H9 (cell line): ENCODE results near the gene IL17F. TPM values are rescaled to one million over a fixed set of nuclear protein-coding genes. Genes with fewer than 3 reads are reported as not detected.

Source experiments
- DNase-seq: peaks from one replicate; pipeline ENCODE4 v3.0.0-alpha.2; 2017
- H2AFZ ChIP-seq: one replicate; pipeline ENCODE4 v1.6.1; 2013; ENCODE audit warnings: mild to moderate bottlenecking, low read length, control low read depth, moderate library complexity
- H2AK5ac ChIP-seq: 2 replicates; pipeline ENCODE4 v1.6.1; 2013; ENCODE audit warnings: low read length, control low read depth, mixed read lengths; ENCODE audit not compliant: insufficient read length
- H2BK120ac ChIP-seq: one replicate; pipeline ENCODE4 v1.6.1; 2013; ENCODE audit warnings: low read depth, mild to moderate bottlenecking, low read length, control low read depth, inconsistent platforms; ENCODE audit not compliant: poor library complexity, severe bottlenecking
- H2BK12ac ChIP-seq: 2 replicates; pipeline ENCODE4 v1.6.1; 2013; ENCODE audit warnings: low read length, control low read depth, mixed read lengths, low read depth; ENCODE audit not compliant: insufficient read length
- H2BK15ac ChIP-seq: 2 replicates; pipeline ENCODE4 v1.6.1; 2013; ENCODE audit warnings: low read depth, low read length, control low read depth
- H2BK20ac ChIP-seq: one replicate; pipeline ENCODE4 v1.6.1; 2013; ENCODE audit warnings: low read depth, mild to moderate bottlenecking, low read length, control low read depth, inconsistent platforms; ENCODE audit not compliant: poor library complexity, severe bottlenecking
- H2BK5ac ChIP-seq: 2 replicates; pipeline ENCODE4 v1.6.1; 2013; ENCODE audit warnings: low read length, control low read depth, mixed read lengths; ENCODE audit not compliant: insufficient read length
- H3K14ac ChIP-seq: 2 replicates; pipeline ENCODE4 v1.6.1; 2013; ENCODE audit warnings: low read length, control low read depth; ENCODE audit not compliant: insufficient read depth
- H3K18ac ChIP-seq: 2 replicates; pipeline ENCODE4 v1.6.1; 2013; ENCODE audit warnings: low read depth, mild to moderate bottlenecking, mixed read lengths, low read length, control low read depth; ENCODE audit not compliant: insufficient read length
- H3K23ac ChIP-seq: 2 replicates; pipeline ENCODE4 v1.6.1; 2013; ENCODE audit warnings: low read length, control low read depth, mixed read lengths, low read depth; ENCODE audit not compliant: insufficient read length
- H3K23me2 ChIP-seq: 2 replicates; pipeline ENCODE4 v1.6.1; 2013; ENCODE audit warnings: low read depth, mild to moderate bottlenecking, mixed read lengths, low read length, control low read depth; ENCODE audit not compliant: insufficient read length, poor library complexity, severe bottlenecking
- H3K27ac ChIP-seq: 2 replicates; pipeline ENCODE4 v1.5.1; 2013; ENCODE audit warnings: low read length, control low read depth, mixed read lengths, low read depth; ENCODE audit not compliant: insufficient read length
- H3K27me3 ChIP-seq: 2 replicates; pipeline ENCODE4 v1.6.1; 2013; ENCODE audit warnings: low read length, control low read depth, inconsistent platforms; ENCODE audit not compliant: insufficient read depth
- H3K4ac ChIP-seq: 2 replicates; pipeline ENCODE4 v1.6.1; 2013; ENCODE audit warnings: low read depth, mild to moderate bottlenecking, control low read depth, inconsistent platforms, low read length, moderate library complexity
- H3K4me1 ChIP-seq: 2 replicates; pipeline ENCODE4 v1.6.1; 2013; ENCODE audit warnings: low read length, control low read depth, inconsistent platforms; ENCODE audit not compliant: insufficient read depth
- H3K4me2 ChIP-seq: 2 replicates; pipeline ENCODE4 v1.6.1; 2013; ENCODE audit warnings: low read length, control low read depth, mixed read lengths; ENCODE audit not compliant: insufficient read length, insufficient read depth
- H3K56ac ChIP-seq: 2 replicates; pipeline ENCODE4 v1.6.1; 2013; ENCODE audit warnings: low read depth, mild to moderate bottlenecking, mixed read lengths, low read length, control low read depth; ENCODE audit not compliant: insufficient read length
- H3K79me1 ChIP-seq: 2 replicates; pipeline ENCODE4 v1.6.1; 2013; ENCODE audit warnings: low read depth, mild to moderate bottlenecking, moderate library complexity, low read length, control low read depth, inconsistent platforms; ENCODE audit not compliant: insufficient read depth, poor library complexity, severe bottlenecking
- H3K79me2 ChIP-seq: 2 replicates; pipeline ENCODE4 v1.6.1; 2013; ENCODE audit warnings: low read length, control low read depth, inconsistent platforms; ENCODE audit not compliant: insufficient read depth
- H3K9ac ChIP-seq: 2 replicates; pipeline ENCODE4 v1.6.1; 2013; ENCODE audit warnings: low read length, control low read depth, mixed read lengths; ENCODE audit not compliant: insufficient read length; ENCODE audit errors: extremely low read depth
- H3K9me3 ChIP-seq: one replicate; pipeline ENCODE4 v1.6.1; 2013; ENCODE audit warnings: low read depth, low read length, inconsistent platforms; ENCODE audit not compliant: control insufficient read depth
- H3T11ph ChIP-seq: one replicate; pipeline ENCODE4 v1.6.1; 2013; ENCODE audit warnings: mild to moderate bottlenecking, low read length, control low read depth, inconsistent platforms
- H4K20me1 ChIP-seq: one replicate; pipeline ENCODE4 v1.6.1; 2013; ENCODE audit not compliant: control insufficient read depth, insufficient read length, insufficient read depth
- H4K5ac ChIP-seq: 2 replicates; pipeline ENCODE4 v1.6.1; 2013; ENCODE audit warnings: low read depth, mild to moderate bottlenecking, mixed read lengths, low read length, control low read depth; ENCODE audit not compliant: insufficient read length
- H4K8ac ChIP-seq: replicated peaks from 2 replicates; pipeline ENCODE4 v1.6.1; 2013; ENCODE audit warnings: low read length, control low read depth, mixed read lengths, low read depth; ENCODE audit not compliant: insufficient read length
- H4K91ac ChIP-seq: 2 replicates; pipeline ENCODE4 v1.6.1; 2013; ENCODE audit warnings: low read depth, mild to moderate bottlenecking, moderate library complexity, mixed read lengths, low read length, control low read depth; ENCODE audit not compliant: insufficient read length
- H3K27ac Mint-ChIP-seq, 3 experiments: 2 replicates in 2 of 3; 3 replicates in 1 of 3; pipeline ENCODE4 v1.8.0; 2020 to 2021; ENCODE audit warnings: mixed read lengths in 3 of 3, mild to moderate bottlenecking in 1 of 3, moderate library complexity in 1 of 3
- H3K27me3 Mint-ChIP-seq: 2 replicates; pipeline ENCODE4 v1.8.0; 2021; ENCODE audit warnings: low read depth, mild to moderate bottlenecking, moderate library complexity, mixed read lengths
- H3K36me3 Mint-ChIP-seq, 3 experiments: 2 replicates in 2 of 3; 3 replicates in 1 of 3; pipeline ENCODE4 v1.8.0; 2020 to 2021; ENCODE audit warnings: low read depth in 3 of 3, mixed read lengths in 3 of 3; ENCODE audit not compliant: insufficient read depth in 1 of 3
- H3K4me1 Mint-ChIP-seq, 2 experiments: 2 replicates each; pipeline ENCODE4 v1.8.0; 2020; ENCODE audit warnings: mixed read lengths in 2 of 2
- H3K4me3 Mint-ChIP-seq, 2 experiments: 2 replicates in 1 of 2; 3 replicates in 1 of 2; pipeline ENCODE4 v1.8.0; 2020 to 2021; ENCODE audit warnings: mild to moderate bottlenecking in 2 of 2, mixed read lengths in 2 of 2, moderate library complexity in 1 of 2
- H3K9me3 Mint-ChIP-seq, 2 experiments: 2 replicates in 1 of 2; 3 replicates in 1 of 2; pipeline ENCODE4 v1.8.0; 2020; ENCODE audit warnings: mild to moderate bottlenecking in 2 of 2, mixed read lengths in 2 of 2, moderate library complexity in 1 of 2
- WGBS: extraction: QIAGEN DNeasy Blood & Tissue Kit; methylation state at CpG from one replicate; pipeline ENCODE4 v1.1.7; 2013; ENCODE audit warnings: missing lambda C conversion rate, low lambda C conversion rate, mixed read lengths; ENCODE audit not compliant: insufficient read length; ENCODE audit errors: extremely low coverage; 5-methylcytosine and 5-hydroxymethylcytosine counted together
- total RNA-seq: library from RNA; stranded (reverse); gene quantifications from 2 replicates; pipeline ENCODE4 v1.2.1, GENCODE V29; 2021
- TF ChIP-seq, protein P1 (sequence below): fragments of 200-600 bp; sonication (generic); conservative IDR thresholded peaks from 3 replicates; pipeline ENCODE4 v1.8.0; 2021; ENCODE audit warnings: antibody characterized with exemption, mild to moderate bottlenecking

Gene IL17F
- total RNA-seq, 1 experiment from 2014 or later, result not detected

DNA sequence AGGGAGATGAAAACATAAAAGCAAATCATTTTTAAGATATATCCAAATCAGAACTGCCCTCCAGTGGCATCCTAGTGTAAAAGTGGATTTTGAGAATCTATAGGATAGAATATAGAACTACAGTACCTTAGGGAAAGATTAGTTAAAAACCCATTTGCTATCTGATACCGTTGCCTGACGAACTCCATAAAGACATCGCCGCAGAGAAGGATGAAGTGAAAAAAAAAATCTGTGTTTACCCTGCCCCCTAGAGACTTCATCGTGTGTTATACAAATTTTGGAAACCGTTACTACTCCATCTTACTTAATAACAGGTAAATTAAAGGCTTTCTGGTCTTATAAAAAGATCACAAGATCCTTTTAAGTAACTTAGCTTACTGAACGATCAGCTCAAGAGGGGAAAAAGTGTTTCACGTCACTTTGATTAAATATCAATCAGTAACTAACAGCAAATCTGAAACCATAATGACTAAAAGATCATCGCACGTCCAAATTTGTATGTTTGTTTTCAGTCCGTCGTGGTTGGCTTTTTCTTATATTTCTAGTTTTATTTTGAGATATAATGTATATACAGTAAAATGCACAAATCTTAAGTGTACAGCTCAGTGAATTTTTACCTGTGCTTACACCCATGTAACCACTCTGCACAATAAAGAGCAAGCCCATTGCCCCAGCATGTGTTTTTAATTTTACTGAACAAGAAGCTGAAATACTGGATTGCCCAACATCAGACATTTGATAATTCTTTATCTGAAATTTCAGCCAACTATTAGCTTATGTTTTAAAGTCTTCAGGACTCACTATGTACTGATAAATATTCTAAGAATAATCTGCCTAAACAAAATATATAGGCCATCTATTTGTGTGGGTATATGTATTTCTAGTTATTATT lies 41.1 kb upstream of the IL17F start:
- no peak overlapping the region for H2AK5ac ChIP-seq
- no peak overlapping the region for H3T11ph ChIP-seq
- H3K18ac ChIP-seq, result no peak overlapping the region
- no peak overlapping the region for H3K56ac ChIP-seq
- H2BK5ac ChIP-seq, result no peak overlapping the region
- H3K4me1 ChIP-seq, result peaks cover 3% of the 10 kb centered on the region; the same call in 1 of the 2 replicates
- no peak overlapping the region for H2BK12ac ChIP-seq
- H3K14ac ChIP-seq, result no peak overlapping the region
- H3K79me1 ChIP-seq, result peaks cover 6% of the 10 kb centered on the region
- H3K27ac Mint-ChIP-seq, result no peak overlapping the region
- peaks cover 3% of the 10 kb centered on the region for H3K23me2 ChIP-seq
- H3K27ac ChIP-seq, result no peak overlapping the region
- no peak overlapping the region for H4K8ac ChIP-seq
- peak overlapping the region; percentile 39 for H3K9ac ChIP-seq
- no peaks in the 10 kb centered on the region for H3K27me3 Mint-ChIP-seq
- H3K4me1 Mint-ChIP-seq, result peaks cover 14 to 20% of the 10 kb centered on the region in 2 experiments
- no peak overlapping the region for H3K4me3 Mint-ChIP-seq
- DNase-seq, result no peak
- H4K20me1 ChIP-seq, result no peaks in the 10 kb centered on the region
- H3K27me3 ChIP-seq, result no peaks in the 10 kb centered on the region
- no peak overlapping the region for H3K23ac ChIP-seq
- H4K91ac ChIP-seq, result no peak overlapping the region
- no peak overlapping the region for H2BK120ac ChIP-seq
- WGBS, result no CpG with 5 or more reads among the region's 12 CpGs
- no peak overlapping the region for H3K4ac ChIP-seq
- H4K5ac ChIP-seq, result no peak overlapping the region
- H3K9me3 Mint-ChIP-seq, result no peaks in the 10 kb centered on the region
- H2AFZ ChIP-seq, result peak overlapping the region; percentile 3
- H3K79me2 ChIP-seq, result peaks cover 12% of the 10 kb centered on the region; the same call in 1 of the 2 replicates
- H3K9me3 ChIP-seq, result no peaks in the 10 kb centered on the region
- no peak overlapping the region for H2BK15ac ChIP-seq
- peak overlapping the region; percentile 52 for H3K4me2 ChIP-seq
- H2BK20ac ChIP-seq, result no peak overlapping the region
- TF ChIP-seq, protein P1, sequence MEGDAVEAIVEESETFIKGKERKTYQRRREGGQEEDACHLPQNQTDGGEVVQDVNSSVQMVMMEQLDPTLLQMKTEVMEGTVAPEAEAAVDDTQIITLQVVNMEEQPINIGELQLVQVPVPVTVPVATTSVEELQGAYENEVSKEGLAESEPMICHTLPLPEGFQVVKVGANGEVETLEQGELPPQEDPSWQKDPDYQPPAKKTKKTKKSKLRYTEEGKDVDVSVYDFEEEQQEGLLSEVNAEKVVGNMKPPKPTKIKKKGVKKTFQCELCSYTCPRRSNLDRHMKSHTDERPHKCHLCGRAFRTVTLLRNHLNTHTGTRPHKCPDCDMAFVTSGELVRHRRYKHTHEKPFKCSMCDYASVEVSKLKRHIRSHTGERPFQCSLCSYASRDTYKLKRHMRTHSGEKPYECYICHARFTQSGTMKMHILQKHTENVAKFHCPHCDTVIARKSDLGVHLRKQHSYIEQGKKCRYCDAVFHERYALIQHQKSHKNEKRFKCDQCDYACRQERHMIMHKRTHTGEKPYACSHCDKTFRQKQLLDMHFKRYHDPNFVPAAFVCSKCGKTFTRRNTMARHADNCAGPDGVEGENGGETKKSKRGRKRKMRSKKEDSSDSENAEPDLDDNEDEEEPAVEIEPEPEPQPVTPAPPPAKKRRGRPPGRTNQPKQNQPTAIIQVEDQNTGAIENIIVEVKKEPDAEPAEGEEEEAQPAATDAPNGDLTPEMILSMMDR, result peak; percentile 33; the same call in 1 of the 3 replicates
- H3K36me3 Mint-ChIP-seq, result peaks cover 30 to 33% (median 32%) of the 10 kb centered on the region in 3 experiments; a peak in 6 of 7 replicates
